Measurements from ENCODE around the gene ADAM12.

Gene ADAM12

GRCh38 chr10:126143117-126143516 is 245.2 kb downstream of the ADAM12 start:
- Histone ChIP-seq H3K27ac (ENCODE audit: low read length) (no peak overlapping the region), H3K4me3 (ENCODE audit: low read length) (no peak overlapping the region), H4K20me1 (ENCODE audit: insufficient read depth, low read length) (no peaks in the 10 kb centered on the region), H3K9ac (ENCODE audit: low read length) (no peak overlapping the region), H3K4me2 (ENCODE audit: low read length) (no peak overlapping the region), H3K4me1 (ENCODE audit: low read length) (no peaks in the 10 kb centered on the region), H3K79me2 (ENCODE audit: low read length) (no peaks in the 10 kb centered on the region), H3K27me3 (ENCODE audit: low read depth, low read length) (no peaks in the 10 kb centered on the region), H3K36me3 (replicated peaks; ENCODE audit: low read depth, low read length) (no peaks in the 10 kb centered on the region), H2AFZ (ENCODE audit: low read depth, low read length) (no peak overlapping the region), H3K9me3 (ENCODE audit: insufficient read depth, low read length) (no peaks in the 10 kb centered on the region)
- TF ChIP-seq CTCF (IDR thresholded peaks at IDR 0.05; ENCODE audit: low read depth, low read length) (no peak), EZH2phosphoT487 (IDR thresholded peaks at IDR 0.05; ENCODE audit: low read depth) (no peak)

GRCh38 chr10:126140746-126141273 is 247.5 kb downstream of the ADAM12 start:
- Histone ChIP-seq H2AFZ (ENCODE audit: low read depth, low read length) (no peak overlapping the region), H4K20me1 (ENCODE audit: insufficient read depth, low read length) (no peaks in the 10 kb centered on the region), H3K27me3 (ENCODE audit: low read depth, low read length) (no peaks in the 10 kb centered on the region), H3K4me3 (ENCODE audit: low read length) (no peak overlapping the region), H3K9me3 (ENCODE audit: insufficient read depth, low read length) (no peaks in the 10 kb centered on the region), H3K4me2 (ENCODE audit: low read length) (no peak overlapping the region), H3K9ac (ENCODE audit: low read length) (no peak overlapping the region), H3K27ac (ENCODE audit: low read length) (no peak overlapping the region), H3K79me2 (ENCODE audit: low read length) (no peaks in the 10 kb centered on the region), H3K4me1 (ENCODE audit: low read length) (no peaks in the 10 kb centered on the region), H3K36me3 (replicated peaks; ENCODE audit: low read depth, low read length) (no peaks in the 10 kb centered on the region)
- TF ChIP-seq EZH2phosphoT487 (IDR thresholded peaks at IDR 0.05; ENCODE audit: low read depth) (no peak), CTCF (IDR thresholded peaks at IDR 0.05; ENCODE audit: low read depth, low read length) (no peak)

- TF ChIP-seq EZH2phosphoT487 (IDR thresholded peaks at IDR 0.05; ENCODE audit: low read depth): no peak
- no peaks in the 10 kb centered on the region for H3K79me2 ChIP-seq (ENCODE audit: low read length)
- H4K20me1 ChIP-seq (ENCODE audit: insufficient read depth, low read length): no peaks in the 10 kb centered on the region
Observed at GRCh38 chr10:126137562-126138221, 250.6 kb downstream of the ADAM12 start.

GRCh38 chr10:126135941-126136595 is 252.2 kb downstream of the ADAM12 start:
- TF ChIP-seq CTCF (IDR thresholded peaks at IDR 0.05; ENCODE audit: low read depth, low read length): no peak
- no peak for TF ChIP-seq EZH2phosphoT487 (IDR thresholded peaks at IDR 0.05; ENCODE audit: low read depth)
- Histone ChIP-seq H4K20me1 (ENCODE audit: insufficient read depth, low read length) (no peaks in the 10 kb centered on the region), H3K4me2 (ENCODE audit: low read length) (no peak overlapping the region), H3K79me2 (ENCODE audit: low read length) (no peaks in the 10 kb centered on the region), H2AFZ (ENCODE audit: low read depth, low read length) (no peak overlapping the region; the same call in 1 of the 2 replicates), H3K27ac (ENCODE audit: low read length) (no peak overlapping the region), H3K9ac (ENCODE audit: low read length) (no peak overlapping the region), H3K27me3 (ENCODE audit: low read depth, low read length) (no peaks in the 10 kb centered on the region), H3K9me3 (ENCODE audit: insufficient read depth, low read length) (no peaks in the 10 kb centered on the region), H3K4me1 (ENCODE audit: low read length) (no peaks in the 10 kb centered on the region), H3K36me3 (replicated peaks; ENCODE audit: low read depth, low read length) (no peaks in the 10 kb centered on the region), H3K4me3 (ENCODE audit: low read length) (no peak overlapping the region)

More at GRCh38 chr10:126137562-126138221, 250.6 kb downstream of the ADAM12 start:
- no peak overlapping the region for H3K9ac ChIP-seq (ENCODE audit: low read length)
- no peaks in the 10 kb centered on the region for H3K9me3 ChIP-seq (ENCODE audit: insufficient read depth, low read length)
- H3K27ac ChIP-seq (ENCODE audit: low read length): no peak overlapping the region
- no peak overlapping the region for H3K4me2 ChIP-seq (ENCODE audit: low read length)
- H2AFZ ChIP-seq (ENCODE audit: low read depth, low read length): no peak overlapping the region
- H3K36me3 ChIP-seq (replicated peaks; ENCODE audit: low read depth, low read length): no peaks in the 10 kb centered on the region
- no peak overlapping the region for H3K4me3 ChIP-seq (ENCODE audit: low read length)
- H3K4me1 ChIP-seq (ENCODE audit: low read length): no peaks in the 10 kb centered on the region
- no peaks in the 10 kb centered on the region for H3K27me3 ChIP-seq (ENCODE audit: low read depth, low read length)

All from OCI-LY3 (cell line).